Measurements from ENCODE around the gene ANKS3.

ANKS3 gene

DNA sequence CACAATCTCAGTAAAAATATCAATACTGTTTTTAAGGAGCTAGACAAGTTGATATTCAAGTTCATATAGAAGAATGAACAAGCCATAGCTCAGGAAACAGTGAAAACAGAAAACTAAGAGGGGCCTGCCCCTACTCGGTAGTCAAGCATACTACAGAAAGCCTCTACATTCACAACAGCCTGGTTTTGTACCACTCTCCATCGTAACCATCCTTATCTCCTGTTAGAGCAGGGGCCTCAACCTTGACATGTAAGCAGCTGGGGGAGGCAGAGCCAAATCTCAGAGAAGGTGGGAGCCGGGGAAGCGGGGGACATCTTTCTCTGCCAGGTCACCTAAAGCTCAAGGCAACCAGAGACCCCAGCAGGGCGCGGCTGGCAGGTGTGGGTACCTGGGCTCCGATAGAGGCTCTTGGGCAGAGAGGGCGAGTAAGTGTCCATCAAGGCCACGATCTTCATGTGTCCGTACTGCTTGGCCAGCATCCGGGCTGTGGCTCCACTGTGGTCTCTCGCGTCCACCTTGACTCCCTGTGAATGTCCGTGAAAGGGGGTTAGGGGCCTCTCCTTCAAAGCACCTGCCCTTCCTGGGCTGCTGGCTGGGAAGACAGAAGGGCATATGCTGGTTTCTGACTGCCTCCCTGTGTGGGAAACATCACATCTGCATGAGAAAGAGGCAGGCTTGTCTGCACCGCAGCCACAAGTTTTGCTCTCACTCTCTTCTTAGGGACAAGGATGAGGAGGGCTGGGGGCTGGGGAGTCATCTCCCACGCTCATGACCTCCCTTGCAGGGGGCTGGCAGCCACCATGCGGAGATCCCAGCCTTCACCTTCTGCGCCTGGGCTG lies 20.2 kb downstream of the ANKS3 start:
- no peak for DNase-seq (ENCODE audit: low spot score)
- in situ Hi-C loops (cut with MboI; ENCODE audit: low sequenced_read_pairs, unreplicated experiment): no loop called here
- no peak for TF ChIP-seq CTCF (IDR thresholded peaks at IDR 0.05; ENCODE audit: borderline replicate concordance, control extremely low read depth, extremely low read depth, insufficient read depth, missing control alignments)

GRCh38 chr16:4709481-4709880 lies 24.6 kb downstream of the ANKS3 start:
- no peak for DNase-seq (ENCODE audit: low spot score)
- in situ Hi-C loops (cut with MboI; ENCODE audit: low sequenced_read_pairs, unreplicated experiment): no loop called here
- TF ChIP-seq CTCF (IDR thresholded peaks at IDR 0.05; ENCODE audit: borderline replicate concordance, control extremely low read depth, extremely low read depth, insufficient read depth, missing control alignments): no peak

GRCh38 chr16:4706871-4707270 lies 27.2 kb downstream of the ANKS3 start:
- TF ChIP-seq CTCF (IDR thresholded peaks at IDR 0.05; ENCODE audit: borderline replicate concordance, control extremely low read depth, extremely low read depth, insufficient read depth, missing control alignments): no peak
- in situ Hi-C loops (cut with MboI; ENCODE audit: low sequenced_read_pairs, unreplicated experiment): no loop called here
- DNase-seq (ENCODE audit: low spot score): no peak

GRCh38 chr16:4704913-4705312 lies 29.2 kb downstream of the ANKS3 start:
- in situ Hi-C loops (cut with MboI; ENCODE audit: low sequenced_read_pairs, unreplicated experiment): no loop called here
- TF ChIP-seq CTCF (IDR thresholded peaks at IDR 0.05; ENCODE audit: borderline replicate concordance, control extremely low read depth, extremely low read depth, insufficient read depth, missing control alignments): no peak
- DNase-seq (ENCODE audit: low spot score): no peak

DNA sequence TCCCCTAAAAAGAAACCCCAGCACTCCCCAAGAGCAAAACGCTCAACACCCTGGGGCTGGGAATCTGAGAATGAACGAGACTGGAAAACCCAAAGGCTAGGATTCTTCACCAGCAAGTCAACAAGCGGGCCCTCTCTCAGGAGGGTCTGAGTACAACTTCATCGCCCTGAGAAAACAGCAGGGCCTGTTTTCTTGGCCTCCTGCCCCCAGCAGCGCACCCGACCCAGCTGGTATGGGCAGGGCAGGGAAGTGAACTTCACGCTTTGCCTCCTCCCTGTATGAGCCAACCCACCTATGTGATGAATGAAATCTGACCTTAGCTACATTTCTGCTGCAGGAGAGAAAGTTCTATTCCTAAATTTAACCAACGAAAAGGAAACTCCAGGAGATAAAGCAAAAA lies 29.6 kb downstream of the ANKS3 start:
- in situ Hi-C loops (cut with MboI; ENCODE audit: low sequenced_read_pairs, unreplicated experiment): no loop called here
- DNase-seq (ENCODE audit: low spot score): no peak
- TF ChIP-seq CTCF (IDR thresholded peaks at IDR 0.05; ENCODE audit: borderline replicate concordance, control extremely low read depth, extremely low read depth, insufficient read depth, missing control alignments): no peak

DNA sequence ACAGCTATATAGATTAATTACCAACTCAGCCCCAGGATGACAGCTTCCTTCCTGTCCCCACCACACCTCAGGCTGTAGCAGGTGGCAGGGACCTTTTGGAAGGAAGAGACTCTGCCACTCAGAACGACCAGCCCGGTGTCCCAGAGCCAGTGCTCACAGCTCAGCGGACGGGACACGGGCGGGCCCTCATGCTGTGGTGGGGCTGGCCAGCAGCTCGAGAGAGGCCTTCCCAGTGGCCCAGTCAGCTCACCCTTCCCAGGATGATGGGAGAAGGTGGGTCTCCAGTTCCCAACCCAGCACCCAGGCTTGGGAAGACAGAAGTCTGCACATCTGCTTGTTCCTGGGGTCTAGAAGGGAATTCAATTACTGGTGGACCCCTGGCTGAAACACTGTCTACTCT lies 30.2 kb downstream of the ANKS3 start:
- DNase-seq (ENCODE audit: low spot score): no peak
- TF ChIP-seq CTCF (IDR thresholded peaks at IDR 0.05; ENCODE audit: borderline replicate concordance, control extremely low read depth, extremely low read depth, insufficient read depth, missing control alignments): no peak
- in situ Hi-C loops (cut with MboI; ENCODE audit: low sequenced_read_pairs, unreplicated experiment): no loop called here

Measured in GM13976 (cell line).